COLO668 (cell line): Measurements from ENCODE around the gene GGNBP2.

Experiments used
- DNase-seq: peaks from one replicate; lab custom pipeline; 2025; ENCODE audit not compliant: unreplicated experiment; lab: John Stamatoyannopoulos, UW

The GGNBP2 gene

GRCh38 chr17:36515837-36516236 lies 28.9 kb upstream of the GGNBP2 start:
- no peak for DNase-seq

GRCh38 chr17:36523113-36523512 lies 21.6 kb upstream of the GGNBP2 start:
- no peak for DNase-seq

GRCh38 chr17:36524428-36524876 lies 20.3 kb upstream of the GGNBP2 start:
- no peak for DNase-seq

GRCh38 chr17:36525113-36525512 lies 19.6 kb upstream of the GGNBP2 start:
- DNase-seq = no peak

GRCh38 chr17:36525888-36526287 lies 18.8 kb upstream of the GGNBP2 start:
- no peak for DNase-seq

- DNase-seq = no peak
These were observed 17.0 kb upstream of the GGNBP2 start for GRCh38 chr17:36527621-36528250.

GRCh38 chr17:36529121-36529520 lies 15.6 kb upstream of the GGNBP2 start:
- no peak for DNase-seq

- no peak for DNase-seq
These were observed 12.2 kb upstream of the GGNBP2 start for GRCh38 chr17:36532435-36532975.

- peak; percentile 85 for DNase-seq
These were observed 10.5 kb upstream of the GGNBP2 start for GRCh38 chr17:36533935-36534839.

- DNase-seq = peak; percentile 88
These were observed 9.7 kb upstream of the GGNBP2 start, which contains the start of the genes MYO19 and PIGW for GRCh38 chr17:36534840-36535668. TSS of gene MYO19 (minus strand) at chr17:36534868. CDS start at chr17:36532538, 2,330 bp downstream. TSS of gene PIGW (plus strand) at chr17:36534987. CDS start at chr17:36537102, 2,115 bp downstream.

GRCh38 chr17:36535669-36536081 lies 9.0 kb upstream of the GGNBP2 start:
- DNase-seq = no peak

- no peak for DNase-seq
These were observed 4.0 kb upstream of the GGNBP2 start for GRCh38 chr17:36540696-36541095.

- no peak for DNase-seq
These were observed 2.0 kb upstream of the GGNBP2 start for GRCh38 chr17:36542755-36543154.

GRCh38 chr17:36544044-36544306 lies 744 bp upstream of the GGNBP2 start:
- DNase-seq = no peak

- no peak for DNase-seq
These were observed 352 bp downstream of the GGNBP2 start for GRCh38 chr17:36545077-36545464.

GRCh38 chr17:36545465-36546417 lies 1.0 kb downstream of the GGNBP2 start:
- peak; percentile 94 for DNase-seq

GRCh38 chr17:36546418-36547093 lies 1.8 kb downstream of the GGNBP2 start:
- no peak for DNase-seq

- no peak for DNase-seq
These were observed 3.1 kb downstream of the GGNBP2 start for GRCh38 chr17:36547776-36548175.
